ENCODE data around the gene NCOA7. TPM values are rescaled to one million over a fixed set of nuclear protein-coding genes. Genes with fewer than 3 reads are reported as not detected.
A peak's percentile ranks its signal among the peaks of the same experiment; 100 is the strongest.

Gene NCOA7
- total and polyA plus RNA-seq, 2 of the 8 experiments (the other 6 are each of a cell fraction or from before 2014, with no cell fraction given): 2.6 to 10.7 TPM

- TF ChIP-seq HDAC2 (IDR thresholded peaks at IDR 0.05; ENCODE audit: borderline replicate concordance in 1 of 2, low read depth in 2 of 2, low read length in 2 of 2) (peak in 1 of 2 experiments; percentile 73; a peak in 1 of 4 replicates), E2F6 (IDR thresholded peaks at IDR 0.05) (peak; percentile 38; the same call in 1 of the 2 replicates), SP2 (IDR thresholded peaks at IDR 0.05; ENCODE audit: low read length) (peak; percentile 40; the same call in 1 of the 2 replicates), POU5F1 (IDR thresholded peaks at IDR 0.05; ENCODE audit: low read depth, low read length) (no peak), TEAD4 (IDR thresholded peaks at IDR 0.05; ENCODE audit: low read depth, low read length) (peak; percentile 48; the same call in 1 of the 2 replicates), CHD1 (IDR thresholded peaks at IDR 0.05; ENCODE audit: low read depth, low read length) (no peak), GABPA (IDR thresholded peaks at IDR 0.05; ENCODE audit: borderline replicate concordance, insufficient read depth, low read length) (no peak), CBX8 (IDR thresholded peaks at IDR 0.05; ENCODE audit: borderline replicate concordance, low read depth, low read length) (no peak), TCF12 (IDR thresholded peaks at IDR 0.05; ENCODE audit: low read depth, low read length) (no peak), KDM4A (IDR thresholded peaks at IDR 0.05; ENCODE audit: low read depth, low read length, severe bottlenecking) (peak; percentile 99), CREB1 (IDR thresholded peaks at IDR 0.05) (peak; percentile 99), JUND (IDR thresholded peaks at IDR 0.05; ENCODE audit: low read length) (peak; percentile 70), RXRA (IDR thresholded peaks at IDR 0.05; ENCODE audit: insufficient read depth, low read depth, low read length) (no peak)
Measured at GRCh38 chr6:125956506-125957390, 166.0 kb downstream of the NCOA7 start, which contains the start of gene HINT3 (continued).
